ENCODE measurements around the gene ADGRV1. TPM values are rescaled to one million over a fixed set of nuclear protein-coding genes. Genes with fewer than 3 reads are reported as not detected.

The ADGRV1 gene
- total and polyA plus RNA-seq, 7 experiments from 2014 or later: 0.32 to 1.1 TPM; not detected in 5

- DNase-seq: no peak
- H3K4me3 Mint-ChIP-seq: no peak overlapping the region
- H3K27ac ChIP-seq (ENCODE audit: low read depth, low read length): no peak overlapping the region
- CTCF ChIA-PET: interaction anchor here (0.6 kb wide), 1 partner anchor 10 kb away, joined by 3 read pairs; no protein-coding TSS in a partner anchor
- H3K9me3 ChIP-seq (ENCODE audit: control insufficient read depth in 2 of 3, low read length in 3 of 3): no peaks in the 10 kb centered on the region
- intact Hi-C loops (cut with micrococcal nuclease): no loop called here
- POLR2A ChIA-PET: no interaction called here
- H3K4me1 ChIP-seq (ENCODE audit: control insufficient read depth in 2 of 2, insufficient read depth in 2 of 2, low read length in 2 of 2): no peaks in the 10 kb centered on the region
- no peak overlapping the region for H3K27ac Mint-ChIP-seq
- H3K27me3 ChIP-seq (ENCODE audit: control insufficient read depth in 2 of 2, insufficient read depth in 2 of 2, low read length in 2 of 2): no peaks in the 10 kb centered on the region
- no peaks in the 10 kb centered on the region for H3K4me1 Mint-ChIP-seq
- no peaks in the 10 kb centered on the region for H3K36me3 ChIP-seq (ENCODE audit: control insufficient read depth in 2 of 3, insufficient read depth in 3 of 3, low read length in 3 of 3)
- H3K36me3 Mint-ChIP-seq: no peaks in the 10 kb centered on the region
- no peak overlapping the region for H3K4me3 ChIP-seq (ENCODE audit: low read length)
- no peak for ATAC-seq
- H3K9me3 Mint-ChIP-seq: no peaks in the 10 kb centered on the region
- H3K27me3 Mint-ChIP-seq: peaks cover 0 to 14% (median 0%) of the 10 kb centered on the region in 5 donors
Observed at GRCh38 chr5:90855296-90856010, 296.9 kb downstream of the ADGRV1 start.

- peaks cover 0 to 2% (median 0%) of the 10 kb centered on the region in 7 donors for H3K4me1 Mint-ChIP-seq
- ATAC-seq: no peak
- H3K36me3 Mint-ChIP-seq: no peaks in the 10 kb centered on the region
- Histone ChIP-seq H3K36me3 (ENCODE audit: control insufficient read depth in 2 of 3, insufficient read depth in 3 of 3, low read length in 3 of 3) (no peaks in the 10 kb centered on the region), H3K27ac (ENCODE audit: low read depth, low read length) (no peak overlapping the region), H3K4me1 (ENCODE audit: control insufficient read depth in 2 of 2, insufficient read depth in 2 of 2, low read length in 2 of 2) (no peaks in the 10 kb centered on the region), H3K27me3 (ENCODE audit: control insufficient read depth in 2 of 2, insufficient read depth in 2 of 2, low read length in 2 of 2) (no peaks in the 10 kb centered on the region), H3K9me3 (ENCODE audit: control insufficient read depth in 2 of 3, low read length in 3 of 3) (no peaks in the 10 kb centered on the region), H3K4me3 (ENCODE audit: low read length) (no peak overlapping the region)
- intact Hi-C loops (cut with micrococcal nuclease): no loop called here
- DNase-seq: no peak
- peaks cover 0 to 4% (median 0%) of the 10 kb centered on the region in 5 donors for H3K27me3 Mint-ChIP-seq
- no peak overlapping the region for H3K27ac Mint-ChIP-seq
- ChIA-PET POLR2A (interaction anchor here (0.6 to 0.7 kb wide), 3 partner anchors 84 to 444 kb away, joined by 3 read pairs; no protein-coding TSS in a partner anchor), CTCF (interaction anchor here (0.6 to 3.5 kb wide), 5 partner anchors 9 to 1843 kb away, joined by 3 to 12 read pairs (median 5); no protein-coding TSS in a partner anchor)
- no peaks in the 10 kb centered on the region for H3K9me3 Mint-ChIP-seq
- no peak overlapping the region for H3K4me3 Mint-ChIP-seq
Observed at GRCh38 chr5:90861843-90862586, 303.4 kb downstream of the ADGRV1 start.

DNA sequence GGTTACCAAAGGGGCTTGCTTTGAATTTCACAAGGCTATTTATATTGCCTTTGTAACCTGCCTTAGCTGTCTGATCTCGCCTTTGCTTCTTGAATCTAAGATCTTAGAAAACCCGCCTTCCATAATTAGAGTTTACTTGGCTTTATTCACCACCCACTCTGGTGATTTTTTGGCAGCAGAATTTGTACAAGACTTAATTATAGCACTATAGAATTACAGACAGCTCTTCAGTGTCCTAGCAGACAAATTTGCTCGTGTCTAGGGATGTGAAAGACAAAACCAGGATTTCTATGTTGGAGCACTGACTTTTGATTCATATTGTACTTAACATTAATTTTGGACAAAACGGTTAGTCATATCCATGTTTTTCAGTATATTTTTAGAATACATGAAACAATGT lies 306.6 kb downstream of the ADGRV1 start:
- no peaks in the 10 kb centered on the region for H3K36me3 Mint-ChIP-seq
- no peaks in the 10 kb centered on the region for H3K9me3 Mint-ChIP-seq
- Histone ChIP-seq H3K9me3 (ENCODE audit: control insufficient read depth in 2 of 3, low read length in 3 of 3) (no peaks in the 10 kb centered on the region), H3K4me1 (ENCODE audit: control insufficient read depth in 2 of 2, insufficient read depth in 2 of 2, low read length in 2 of 2) (no peaks in the 10 kb centered on the region), H3K27me3 (ENCODE audit: control insufficient read depth in 2 of 2, insufficient read depth in 2 of 2, low read length in 2 of 2) (no peaks in the 10 kb centered on the region), H3K4me3 (ENCODE audit: low read length) (no peak overlapping the region), H3K27ac (ENCODE audit: low read depth, low read length) (no peak overlapping the region), H3K36me3 (ENCODE audit: control insufficient read depth in 2 of 3, insufficient read depth in 3 of 3, low read length in 3 of 3) (no peaks in the 10 kb centered on the region)
- ATAC-seq: no peak
- DNase-seq: no peak
- ChIA-PET POLR2A (interaction anchor here (2.1 kb wide), 1 partner anchor 520 kb away, joined by 6 read pairs; no protein-coding TSS in a partner anchor), CTCF (interaction anchor here (0.7 to 4.7 kb wide), 5 partner anchors 10 to 555 kb away, joined by 3 to 44 read pairs (median 3); no protein-coding TSS in a partner anchor)
- no peak overlapping the region for H3K4me3 Mint-ChIP-seq
- peaks cover 0 to 14% (median 4%) of the 10 kb centered on the region in 5 donors for H3K27me3 Mint-ChIP-seq
- intact Hi-C loops (cut with micrococcal nuclease): loop anchor here in 1 of 2 donors (5.0 kb wide), 1 partner anchor 237 kb away; no protein-coding TSS in a partner anchor
- peaks cover 0 to 12% (median 2%) of the 10 kb centered on the region in 7 donors for H3K4me1 Mint-ChIP-seq
- no peak overlapping the region for H3K27ac Mint-ChIP-seq

DNA sequence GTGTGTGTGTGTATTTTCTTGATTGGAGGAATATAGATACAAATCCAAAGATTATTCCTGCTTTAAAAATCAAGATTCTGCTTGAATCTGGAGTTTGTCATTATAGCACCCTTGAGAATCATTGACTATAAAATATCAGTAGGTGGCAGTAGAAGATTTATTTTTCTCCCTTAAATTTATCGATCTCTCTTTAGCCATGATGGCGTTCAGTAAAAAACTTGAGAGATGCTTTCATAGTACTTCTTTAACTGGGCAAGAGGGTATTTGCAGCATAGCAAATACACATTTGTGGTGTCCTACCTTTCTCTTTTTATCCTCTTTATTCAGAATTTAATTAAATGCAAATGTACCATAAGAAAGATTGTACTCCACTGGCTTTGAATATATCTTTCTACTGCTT lies 307.7 kb downstream of the ADGRV1 start:
- H3K4me1 Mint-ChIP-seq: peaks cover 0 to 19% (median 9%) of the 10 kb centered on the region in 7 donors
- no peak overlapping the region for H3K4me3 Mint-ChIP-seq
- intact Hi-C loops (cut with micrococcal nuclease): loop anchor here (1.0 to 5.0 kb wide), 5 partner anchors 64 to 553 kb away; no protein-coding TSS in a partner anchor
- ChIA-PET POLR2A (interaction anchor here (1.6 to 2.1 kb wide), 2 partner anchors 517 to 518 kb away, joined by 4 to 6 read pairs; partner anchors contain the start of gene ARRDC3), CTCF (interaction anchor here (0.6 to 4.7 kb wide), 9 partner anchors 14 to 1973 kb away, joined by 3 to 44 read pairs (median 3); no protein-coding TSS in a partner anchor)
- H3K27ac ChIP-seq (ENCODE audit: low read depth, low read length): no peak overlapping the region
- H3K27me3 Mint-ChIP-seq: peaks cover 0 to 16% (median 4%) of the 10 kb centered on the region in 5 donors
- H3K27ac Mint-ChIP-seq: no peak overlapping the region
- no peaks in the 10 kb centered on the region for H3K27me3 ChIP-seq (ENCODE audit: control insufficient read depth in 2 of 2, insufficient read depth in 2 of 2, low read length in 2 of 2)
- H3K4me1 ChIP-seq (ENCODE audit: control insufficient read depth in 2 of 2, insufficient read depth in 2 of 2, low read length in 2 of 2): peaks cover 0 to 6% of the 10 kb centered on the region in 2 donors
- H3K36me3 Mint-ChIP-seq: no peaks in the 10 kb centered on the region
- no peaks in the 10 kb centered on the region for H3K36me3 ChIP-seq (ENCODE audit: control insufficient read depth in 2 of 3, insufficient read depth in 3 of 3, low read length in 3 of 3)
- no peak overlapping the region for H3K4me3 ChIP-seq (ENCODE audit: low read length)
- no peaks in the 10 kb centered on the region for H3K9me3 Mint-ChIP-seq
- no peaks in the 10 kb centered on the region for H3K9me3 ChIP-seq (ENCODE audit: control insufficient read depth in 2 of 3, low read length in 3 of 3)
- ATAC-seq (peak; percentile 60), DNase-seq (peak in 6 of 9 donors; percentile 11 to 49 (median 38))

GRCh38 chr5:90866915-90867731 lies 308.5 kb downstream of the ADGRV1 start:
- no peak overlapping the region for H3K27ac ChIP-seq (ENCODE audit: low read depth, low read length)
- peaks cover 0 to 6% of the 10 kb centered on the region in 2 donors for H3K4me1 ChIP-seq (ENCODE audit: control insufficient read depth in 2 of 2, insufficient read depth in 2 of 2, low read length in 2 of 2)
- no peaks in the 10 kb centered on the region for H3K36me3 ChIP-seq (ENCODE audit: control insufficient read depth in 2 of 3, insufficient read depth in 3 of 3, low read length in 3 of 3)
- H3K27me3 ChIP-seq (ENCODE audit: control insufficient read depth in 2 of 2, insufficient read depth in 2 of 2, low read length in 2 of 2): no peaks in the 10 kb centered on the region
- CTCF ChIA-PET: interaction anchor here (0.6 to 4.7 kb wide), 9 partner anchors 14 to 1972 kb away, joined by 3 to 44 read pairs (median 3); no protein-coding TSS in a partner anchor
- Mint-ChIP-seq H3K27me3 (peaks cover 0 to 20% (median 4%) of the 10 kb centered on the region in 5 donors), H3K9me3 (no peaks in the 10 kb centered on the region), H3K4me3 (no peak overlapping the region), H3K4me1 (peaks cover 0 to 25% (median 10%) of the 10 kb centered on the region in 7 donors), H3K36me3 (no peaks in the 10 kb centered on the region), H3K27ac (no peak overlapping the region)
- POLR2A ChIA-PET: interaction anchor here (1.6 to 2.1 kb wide), 2 partner anchors 516 to 518 kb away, joined by 4 to 6 read pairs; partner anchors contain the start of gene ARRDC3
- DNase-seq (no peak), ATAC-seq (no peak)
- intact Hi-C loops (cut with micrococcal nuclease): loop anchor here (1.0 to 5.0 kb wide), 5 partner anchors 64 to 552 kb away; no protein-coding TSS in a partner anchor
- no peaks in the 10 kb centered on the region for H3K9me3 ChIP-seq (ENCODE audit: control insufficient read depth in 2 of 3, low read length in 3 of 3)
- H3K4me3 ChIP-seq (ENCODE audit: low read length): no peak overlapping the region

Measured in naive thymus-derived CD4-positive, alpha-beta T cell (primary cell).